Measurements from ENCODE around the gene SAMD4A. TPM values are rescaled to one million over a fixed set of nuclear protein-coding genes. Genes with fewer than 3 reads are reported as not detected.
A peak's percentile ranks its signal among the peaks of the same experiment; 100 is the strongest.

Gene SAMD4A
- total RNA-seq, 6 experiments from 2014 or later, result 33.8 to 53.7 (median 41.0) TPM

- no peaks in the 10 kb centered on the region for H3K9me3 Mint-ChIP-seq
- peaks cover 11% of the 10 kb centered on the region for H3K27me3 Mint-ChIP-seq (ENCODE audit: insufficient read depth)
- DNase-seq, result no peak
- H3K4me3 Mint-ChIP-seq, result no peak overlapping the region
- TF ChIP-seq CTCF (IDR thresholded peaks at IDR 0.05), result no peak
- H3K27ac Mint-ChIP-seq, result peak overlapping the region; percentile 63
- H3K36me3 Mint-ChIP-seq (ENCODE audit: low read depth), result peaks cover 36% of the 10 kb centered on the region
- H3K4me1 Mint-ChIP-seq (ENCODE audit: low read depth), result peaks cover 46% of the 10 kb centered on the region
Measured at GRCh38 chr14:54768501-54769129, 201.7 kb downstream of the SAMD4A start.

GRCh38 chr14:54769951-54770863, 203.3 kb downstream of the SAMD4A start:
- H3K36me3 Mint-ChIP-seq (ENCODE audit: low read depth), result peaks cover 24% of the 10 kb centered on the region
- no peaks in the 10 kb centered on the region for H3K9me3 Mint-ChIP-seq
- H3K4me1 Mint-ChIP-seq (ENCODE audit: low read depth), result peaks cover 60% of the 10 kb centered on the region
- H3K4me3 Mint-ChIP-seq, result no peak overlapping the region
- DNase-seq, result no peak
- no peak for TF ChIP-seq CTCF (IDR thresholded peaks at IDR 0.05)
- H3K27ac Mint-ChIP-seq, result no peak overlapping the region; the same call in 1 of the 2 replicates
- peaks cover 13% of the 10 kb centered on the region for H3K27me3 Mint-ChIP-seq (ENCODE audit: insufficient read depth)

GRCh38 chr14:54771411-54772027, 204.6 kb downstream of the SAMD4A start:
- peaks cover 73% of the 10 kb centered on the region for H3K4me1 Mint-ChIP-seq (ENCODE audit: low read depth)
- H3K4me3 Mint-ChIP-seq, result peak overlapping the region; percentile 80
- peak overlapping the region; percentile 100 for H3K27ac Mint-ChIP-seq
- DNase-seq, result no peak
- no peak for TF ChIP-seq CTCF (IDR thresholded peaks at IDR 0.05)
- peaks cover 16% of the 10 kb centered on the region; the same call in 1 of the 2 replicates for H3K36me3 Mint-ChIP-seq (ENCODE audit: low read depth)
- H3K27me3 Mint-ChIP-seq (ENCODE audit: insufficient read depth), result peaks cover 10% of the 10 kb centered on the region
- H3K9me3 Mint-ChIP-seq, result no peaks in the 10 kb centered on the region

GRCh38 chr14:54772451-54772881, 205.5 kb downstream of the SAMD4A start:
- peak overlapping the region; percentile 80 for H3K4me3 Mint-ChIP-seq
- H3K9me3 Mint-ChIP-seq, result no peaks in the 10 kb centered on the region
- H3K4me1 Mint-ChIP-seq (ENCODE audit: low read depth), result peaks cover 81% of the 10 kb centered on the region
- H3K36me3 Mint-ChIP-seq (ENCODE audit: low read depth), result peaks cover 24% of the 10 kb centered on the region
- peak; percentile 13 for DNase-seq
- H3K27me3 Mint-ChIP-seq (ENCODE audit: insufficient read depth), result peaks cover 10% of the 10 kb centered on the region
- peak overlapping the region; percentile 100 for H3K27ac Mint-ChIP-seq
- no peak for TF ChIP-seq CTCF (IDR thresholded peaks at IDR 0.05)

- TF ChIP-seq CTCF (IDR thresholded peaks at IDR 0.05), result peak; percentile 79
- H3K36me3 Mint-ChIP-seq (ENCODE audit: low read depth), result peaks cover 32% of the 10 kb centered on the region
- peaks cover 10% of the 10 kb centered on the region for H3K27me3 Mint-ChIP-seq (ENCODE audit: insufficient read depth)
- peak; percentile 100 for DNase-seq
- H3K4me3 Mint-ChIP-seq, result peak overlapping the region; percentile 83
- H3K27ac Mint-ChIP-seq, result peak overlapping the region; percentile 100
- H3K4me1 Mint-ChIP-seq (ENCODE audit: low read depth), result peaks cover 72% of the 10 kb centered on the region
- no peaks in the 10 kb centered on the region for H3K9me3 Mint-ChIP-seq
Measured at GRCh38 chr14:54773171-54774006, 206.5 kb downstream of the SAMD4A start.
